Myocyte (in vitro differentiated cells): ENCODE measurements around the gene C9. TPM values are rescaled to one million over a fixed set of nuclear protein-coding genes. Genes with fewer than 3 reads are reported as not detected.
A peak's percentile ranks its signal among the peaks of the same experiment; 100 is the strongest.
"Not testable (repeated sequence)": the region's sequence is repeated elsewhere in the genome, so short reads cannot be mapped to it uniquely, and the experiment has no call there.

ENCODE experiments used
- DNase-seq: peaks from one replicate; pipeline ENCODE4 v3.0.0-alpha.2; 2012; ENCODE audit warnings: low read depth
- total RNA-seq: library from RNA; depleted of rRNA; stranded (reverse); fragments of >200 nt; gene quantifications from 2 replicates; pipeline ENCODE4 v1.2.3, GENCODE V29; 2014

Gene C9
- total RNA-seq, 1 donor from 2014 or later, result not detected

- DNase-seq, result peak; percentile 32
Observed at GRCh38 chr5:39331861-39332381, 32.4 kb downstream of the C9 start.

GRCh38 chr5:39328731-39329130 is 35.6 kb downstream of the C9 start:
- no peak for DNase-seq

DNA sequence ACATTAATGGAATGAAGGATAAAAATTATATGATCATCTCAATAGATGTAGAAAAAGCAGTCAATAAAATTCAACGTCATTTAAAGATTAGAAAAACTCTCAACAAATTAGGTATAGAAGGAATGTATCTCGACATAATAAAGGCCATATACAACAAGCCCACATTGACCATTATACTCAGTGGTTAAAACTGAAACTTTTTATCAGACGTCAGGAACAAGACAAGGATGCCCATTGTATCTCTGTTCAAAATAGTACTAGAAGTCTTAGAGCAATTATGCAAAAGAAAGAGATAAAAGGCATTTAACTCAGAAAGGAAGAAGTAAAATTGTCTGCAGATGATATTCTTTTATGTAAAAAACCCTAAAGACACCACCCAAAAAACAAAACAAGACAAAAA is 40.8 kb downstream of the C9 start:
- DNase-seq, result no peak

DNA sequence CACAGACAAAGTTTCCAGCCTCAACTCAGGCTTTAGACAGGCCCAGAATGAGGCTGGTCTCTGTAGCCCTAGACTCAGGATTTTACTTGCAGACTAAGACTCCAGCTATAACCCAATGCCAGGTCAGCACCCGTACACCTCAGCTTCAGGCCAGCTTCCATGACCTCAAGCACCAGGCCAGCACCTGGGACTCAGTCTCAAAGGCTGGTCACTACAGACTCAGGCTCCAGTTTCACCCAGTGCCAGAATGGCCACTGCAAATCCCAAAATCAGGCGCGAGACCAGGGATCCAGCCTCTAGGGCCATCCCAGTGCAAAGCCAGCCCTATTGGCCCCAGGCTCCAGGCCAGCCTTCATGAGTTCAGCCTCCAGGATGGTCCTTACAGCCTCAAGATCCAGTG is 44.9 kb downstream of the C9 start:
- no peak for DNase-seq

DNA sequence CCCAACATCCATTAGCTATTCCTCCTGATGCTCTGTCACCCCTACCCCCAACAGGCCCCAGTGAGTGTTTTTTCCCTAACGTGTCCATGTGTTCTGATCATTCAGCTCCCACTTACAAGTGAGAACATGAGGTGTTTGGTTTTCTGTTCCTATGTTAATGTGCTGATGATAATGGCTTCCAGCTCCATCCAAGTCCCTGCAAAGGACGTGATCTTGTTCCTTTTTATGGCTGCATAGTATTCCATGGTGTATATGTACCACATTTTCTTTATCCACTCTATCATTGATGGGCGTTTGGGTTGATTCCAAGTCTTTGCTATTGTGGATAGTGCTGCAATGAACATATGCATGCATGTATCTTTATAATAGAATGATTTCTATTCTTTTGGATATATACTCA is 47.8 kb downstream of the C9 start:
- not testable (repeated sequence) for DNase-seq

GRCh38 chr5:39315995-39316394 is 48.3 kb downstream of the C9 start:
- DNase-seq, result no peak

- no peak for DNase-seq
Observed at GRCh38 chr5:39314591-39314990, 49.7 kb downstream of the C9 start.

DNA sequence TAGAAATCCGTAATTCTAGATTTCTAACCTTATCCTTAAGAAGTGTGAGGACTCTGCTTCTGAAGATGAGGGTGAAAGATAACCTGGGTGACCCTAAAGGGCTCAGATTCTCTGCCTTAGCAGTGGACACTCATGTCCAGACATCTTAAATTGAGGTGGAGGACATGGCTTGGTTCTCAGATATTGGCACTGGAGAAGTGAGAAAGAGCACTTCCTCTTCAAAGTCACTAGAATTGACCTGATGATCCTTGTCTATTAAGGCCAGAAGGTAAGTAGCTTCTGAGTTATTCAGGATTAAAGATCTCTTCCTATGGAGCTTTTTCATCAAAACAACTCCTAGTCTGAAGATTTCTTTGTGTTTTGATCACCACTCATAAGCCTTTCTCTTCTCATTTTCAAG is 54.8 kb downstream of the C9 start:
- DNase-seq, result no peak

DNA sequence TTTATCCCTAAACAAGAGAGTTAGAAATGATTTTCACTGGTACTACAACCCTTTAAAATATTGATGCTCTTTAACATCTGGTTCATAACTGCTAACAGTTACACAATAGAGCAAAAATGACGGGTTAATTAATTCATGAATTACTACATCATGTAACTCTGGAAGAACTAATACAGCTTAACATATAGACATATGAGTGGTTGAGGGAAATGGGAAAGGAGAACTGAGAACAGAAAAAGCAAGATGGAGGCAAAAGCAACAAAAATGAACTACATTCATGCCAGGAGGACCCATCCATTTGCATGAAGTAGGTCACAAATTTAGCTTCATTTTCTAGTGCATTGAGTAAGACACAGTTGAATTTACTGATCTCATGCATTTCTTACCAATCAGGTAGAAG is 61.8 kb downstream of the C9 start:
- no peak for DNase-seq

GRCh38 chr5:39301406-39301805 is 62.9 kb downstream of the C9 start:
- no peak for DNase-seq

DNA sequence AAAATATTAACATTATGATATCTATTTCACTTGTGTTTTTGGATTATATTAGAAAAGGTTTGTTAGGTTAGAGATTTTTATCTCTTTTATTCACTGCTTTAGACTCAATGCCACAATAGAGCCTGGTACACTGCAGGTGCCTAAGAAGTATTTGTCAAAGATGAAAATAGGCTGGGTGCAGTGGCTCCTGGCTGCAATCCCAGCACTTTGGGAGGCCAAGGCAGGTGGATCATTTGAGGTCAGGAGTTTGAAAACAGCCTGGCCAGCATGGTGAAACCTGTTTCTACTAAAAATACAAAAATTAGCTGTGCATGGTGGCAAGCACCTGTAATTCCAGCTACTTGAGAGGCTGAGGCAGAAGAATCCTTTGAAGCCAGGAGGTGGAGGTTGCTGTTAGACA is 64.3 kb downstream of the C9 start:
- no peak for DNase-seq

GRCh38 chr5:39294736-39295135 is 69.6 kb downstream of the C9 start:
- no peak for DNase-seq

GRCh38 chr5:39284552-39284951 is 79.7 kb downstream of the C9 start:
- no peak for DNase-seq

DNA sequence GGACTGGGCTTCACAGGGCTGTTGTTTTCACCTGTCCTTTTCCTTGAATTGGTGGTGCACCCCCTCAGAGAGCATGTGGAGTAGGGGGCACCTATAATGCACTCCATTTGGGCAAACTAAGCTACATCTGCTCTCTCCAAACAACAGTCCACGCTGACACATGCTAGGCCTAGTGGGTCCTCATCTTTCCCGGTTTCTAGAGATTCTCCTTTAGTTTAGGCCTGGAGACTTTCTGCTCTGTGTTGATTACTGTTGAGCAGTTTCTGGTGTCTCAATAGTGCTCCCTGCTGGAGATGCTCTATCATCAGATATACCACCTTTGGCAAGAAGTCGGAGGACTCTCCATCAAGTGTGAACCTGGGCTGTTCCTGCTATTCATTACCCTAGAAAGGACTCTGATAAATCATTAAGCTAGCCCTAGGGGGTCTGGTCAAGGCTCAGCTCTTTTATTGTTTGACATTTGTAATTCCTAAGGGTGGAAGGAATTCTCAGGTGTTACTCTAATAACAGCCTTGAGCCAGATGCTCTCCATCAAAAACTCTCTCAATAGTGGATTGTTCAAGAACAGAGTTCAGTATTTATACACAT is 81.0 kb downstream of the C9 start:
- DNase-seq, result peak; percentile 68

DNA sequence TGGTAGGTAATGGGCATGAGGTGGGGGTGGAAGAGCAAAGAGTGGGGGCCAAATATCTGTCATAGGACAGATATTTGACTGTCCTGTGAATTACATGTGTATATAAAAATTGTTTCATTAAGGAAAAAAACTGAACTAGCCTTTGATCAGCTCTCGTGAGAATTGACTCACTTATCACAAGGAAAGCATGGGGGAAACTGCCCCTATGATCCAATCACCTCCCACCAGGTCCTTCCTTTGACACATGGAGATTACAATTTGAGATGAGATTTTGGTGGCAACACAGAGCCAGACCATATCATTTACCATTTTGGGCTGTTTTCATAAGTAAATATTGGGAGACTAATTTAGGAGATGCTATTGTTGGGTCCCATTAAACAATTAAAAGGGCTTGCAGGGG is 81.7 kb downstream of the C9 start:
- no peak for DNase-seq

GRCh38 chr5:39275865-39276264 is 88.4 kb downstream of the C9 start:
- not testable (repeated sequence) for DNase-seq

GRCh38 chr5:39274398-39275085 is 89.8 kb downstream of the C9 start:
- no peak for DNase-seq

- no peak for DNase-seq
Observed at GRCh38 chr5:39273314-39273954, 90.9 kb downstream of the C9 start.

DNA sequence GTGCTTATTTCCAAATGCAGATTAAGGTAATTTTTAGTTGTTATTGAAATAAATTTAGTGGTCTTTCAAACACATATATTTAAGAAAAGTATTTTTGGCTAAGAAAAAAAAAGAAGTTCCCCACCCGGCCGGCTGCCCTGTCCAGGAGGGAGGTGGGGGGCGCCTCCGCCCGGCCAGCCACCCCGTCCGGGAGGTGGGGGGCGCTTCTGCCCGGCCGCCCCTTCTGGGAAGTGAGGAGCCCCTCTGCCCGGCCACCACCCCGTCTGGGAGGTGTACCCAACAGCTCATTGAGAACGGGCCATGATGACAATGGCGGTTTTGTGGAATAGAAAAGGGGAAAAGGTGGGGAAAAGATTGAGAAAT is 91.4 kb downstream of the C9 start:
- DNase-seq, result not testable (repeated sequence)

GRCh38 chr5:39270225-39270848 is 94.0 kb downstream of the C9 start:
- no peak for DNase-seq

DNA sequence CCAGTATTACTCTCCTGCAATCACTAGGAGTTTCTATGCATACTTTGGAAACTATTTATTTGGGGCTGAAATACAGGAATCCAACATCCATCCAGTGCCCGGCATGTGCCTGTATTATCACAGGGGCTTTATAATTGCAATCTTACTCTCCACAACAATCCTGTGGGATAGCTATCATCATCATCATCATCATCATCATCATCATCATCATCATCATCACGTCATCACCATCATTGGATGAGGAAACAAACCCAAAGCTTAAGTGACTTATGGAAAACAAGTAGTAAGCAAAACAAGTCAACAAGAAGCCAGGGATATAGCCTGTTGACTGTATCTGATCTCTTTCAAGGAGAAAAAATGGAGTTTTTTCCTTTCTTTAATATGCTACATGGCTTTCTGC is 97.1 kb downstream of the C9 start:
- no peak for DNase-seq

DNA sequence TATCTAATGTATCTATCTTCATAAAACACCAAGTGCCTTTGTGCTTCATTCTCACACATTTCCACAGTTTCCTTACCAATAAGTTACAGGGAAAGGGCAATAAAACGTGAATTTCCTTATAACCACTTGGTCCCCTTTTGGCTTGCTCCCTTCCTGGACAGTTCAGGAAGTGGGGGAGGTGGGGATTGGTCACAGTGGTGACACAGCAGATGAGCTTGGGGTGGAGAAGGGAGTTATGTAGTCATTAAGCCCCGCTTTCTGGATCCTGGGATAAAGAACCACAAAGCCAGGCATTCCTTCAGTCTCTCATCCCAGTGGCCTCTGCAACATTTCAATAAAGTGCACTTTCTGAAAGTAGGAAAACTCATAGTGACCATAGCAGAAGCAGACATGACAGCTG is 97.9 kb downstream of the C9 start:
- DNase-seq, result peak; percentile 6
